Brain microvascular endothelial cell (primary cell): ENCODE results near the gene NFATC3.

ENCODE experiments used
- DNase-seq: peaks from one replicate; pipeline ENCODE4 v3.0.0-alpha.2; 2020
- H3K27ac ChIP-seq: fragments of 250-450 bp; sonication (Bioruptor Pico); 2 replicates; pipeline ENCODE4 v1.5.1; 2020; ENCODE audit warnings: mild to moderate bottlenecking, moderate library complexity
- H3K27me3 ChIP-seq: fragments of 250-450 bp; sonication (Bioruptor Pico); replicated peaks from 2 replicates; pipeline ENCODE4 v1.5.1; 2020; ENCODE audit warnings: mild to moderate bottlenecking
- H3K36me3 ChIP-seq: fragments of 250-450 bp; sonication (Bioruptor Pico); replicated peaks from 2 replicates; pipeline ENCODE4 v1.5.1; 2020; ENCODE audit warnings: mild to moderate bottlenecking
- H3K4me3 ChIP-seq: 2 replicates; pipeline ENCODE4 v1.5.1; 2011; ENCODE audit warnings: low read depth, mild to moderate bottlenecking, control low read depth, low read length, moderate library complexity
- in situ Hi-C: cut with HindIII; loops from 2 replicates; pipeline ENCODE4 v1.10.0; 2017; ENCODE audit warnings: low sequenced_read_pairs, low pct_ligation_motif_present
- TF ChIP-seq, protein P1 (sequence below): IDR thresholded peaks from 2 replicates; pipeline ENCODE4 v1.5.1; 2011; ENCODE audit warnings: low read depth, mild to moderate bottlenecking, moderate library complexity, low read length, control low read depth, inconsistent platforms; ENCODE audit errors: missing control alignments

The NFATC3 gene

DNA sequence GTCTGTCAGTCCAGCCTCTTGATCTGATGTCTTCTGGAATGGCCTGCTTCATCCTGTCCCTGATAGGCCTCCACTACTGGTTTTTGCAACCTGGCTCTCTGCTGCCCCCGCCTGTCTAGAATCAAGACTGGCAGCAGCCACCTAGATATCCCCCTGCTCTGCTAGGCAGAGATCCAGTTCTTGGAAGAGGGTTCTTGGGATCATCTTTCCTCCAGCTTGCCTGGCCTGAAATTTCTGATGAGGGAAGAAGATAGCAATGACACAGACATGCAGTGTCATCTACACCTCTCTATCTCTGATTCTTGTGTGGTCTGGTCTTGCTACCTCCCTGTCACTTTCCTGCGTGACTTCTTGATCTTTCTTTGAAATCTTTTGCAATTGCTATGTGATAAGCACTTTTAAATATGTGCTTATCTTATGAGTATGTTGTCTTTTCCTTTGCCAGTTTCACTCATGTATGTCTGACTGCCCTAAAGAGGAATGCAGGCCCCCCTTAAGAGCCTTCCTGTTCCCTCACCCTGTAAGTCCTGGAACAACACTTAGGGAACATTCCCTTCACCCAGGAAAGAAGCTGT lies 20.3 kb upstream of the NFATC3 start:
- Histone ChIP-seq H3K27me3 (no peaks in the 10 kb centered on the region), H3K36me3 (peaks cover 12% of the 10 kb centered on the region), H3K27ac (peak overlapping the region; percentile 54), H3K4me3 (no peak overlapping the region)
- in situ Hi-C loops: no loop called here
- TF ChIP-seq, protein P1, sequence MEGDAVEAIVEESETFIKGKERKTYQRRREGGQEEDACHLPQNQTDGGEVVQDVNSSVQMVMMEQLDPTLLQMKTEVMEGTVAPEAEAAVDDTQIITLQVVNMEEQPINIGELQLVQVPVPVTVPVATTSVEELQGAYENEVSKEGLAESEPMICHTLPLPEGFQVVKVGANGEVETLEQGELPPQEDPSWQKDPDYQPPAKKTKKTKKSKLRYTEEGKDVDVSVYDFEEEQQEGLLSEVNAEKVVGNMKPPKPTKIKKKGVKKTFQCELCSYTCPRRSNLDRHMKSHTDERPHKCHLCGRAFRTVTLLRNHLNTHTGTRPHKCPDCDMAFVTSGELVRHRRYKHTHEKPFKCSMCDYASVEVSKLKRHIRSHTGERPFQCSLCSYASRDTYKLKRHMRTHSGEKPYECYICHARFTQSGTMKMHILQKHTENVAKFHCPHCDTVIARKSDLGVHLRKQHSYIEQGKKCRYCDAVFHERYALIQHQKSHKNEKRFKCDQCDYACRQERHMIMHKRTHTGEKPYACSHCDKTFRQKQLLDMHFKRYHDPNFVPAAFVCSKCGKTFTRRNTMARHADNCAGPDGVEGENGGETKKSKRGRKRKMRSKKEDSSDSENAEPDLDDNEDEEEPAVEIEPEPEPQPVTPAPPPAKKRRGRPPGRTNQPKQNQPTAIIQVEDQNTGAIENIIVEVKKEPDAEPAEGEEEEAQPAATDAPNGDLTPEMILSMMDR: peak; percentile 94
- DNase-seq: peak; percentile 81

DNA sequence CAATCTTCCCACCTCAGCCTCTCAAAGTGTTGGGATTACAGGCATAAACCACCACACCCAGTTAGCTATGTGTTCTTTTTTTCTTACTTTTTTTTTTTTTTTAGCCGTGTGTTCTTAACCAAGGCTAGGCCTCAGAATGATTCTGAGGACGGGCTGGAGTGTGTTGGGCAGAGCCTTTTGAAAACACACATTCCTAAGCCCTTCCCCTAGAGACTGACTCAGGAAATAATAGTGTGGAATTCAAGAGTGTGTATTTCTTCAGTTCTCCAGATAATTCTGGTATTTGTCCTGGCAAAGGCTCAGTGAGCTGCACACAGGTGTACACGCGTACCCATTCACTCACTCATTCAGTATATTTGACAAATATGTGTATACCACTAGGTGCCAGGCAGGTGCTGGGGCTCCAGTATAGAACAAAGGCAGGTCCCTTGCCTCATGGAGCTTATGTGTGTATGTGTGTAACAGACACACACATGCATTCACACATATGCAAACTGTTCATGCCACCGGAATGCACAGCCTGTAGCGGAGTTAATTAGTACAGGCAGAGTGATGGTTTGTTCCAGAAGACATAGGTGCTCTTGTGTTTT lies 19.4 kb upstream of the NFATC3 start:
- no peaks in the 10 kb centered on the region for H3K27me3 ChIP-seq
- peak overlapping the region; percentile 54 for H3K27ac ChIP-seq
- no peak overlapping the region for H3K4me3 ChIP-seq
- H3K36me3 ChIP-seq: peaks cover 5% of the 10 kb centered on the region
- peak; percentile 75 for DNase-seq
- in situ Hi-C loops: no loop called here
- TF ChIP-seq, protein P1: no peak

DNA sequence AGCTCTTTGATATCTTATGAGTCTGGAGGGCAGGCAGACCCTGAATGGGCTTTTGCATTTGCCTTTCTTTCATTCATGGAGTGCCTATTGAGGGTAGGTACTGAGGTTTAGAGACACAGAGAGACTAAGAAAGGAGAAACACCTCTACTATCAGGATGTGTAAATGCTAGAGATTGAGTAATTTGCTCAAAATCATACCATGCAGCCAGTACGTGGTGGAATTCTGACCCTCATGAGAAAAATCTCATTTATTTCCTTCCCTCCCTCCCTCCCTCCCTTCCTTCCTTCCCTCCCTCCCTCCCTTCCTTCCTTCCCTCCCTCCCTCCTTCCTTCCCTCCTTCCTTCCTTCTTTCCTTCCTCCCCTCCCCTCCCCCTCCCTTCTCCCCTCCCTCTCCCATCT lies 18.4 kb upstream of the NFATC3 start:
- TF ChIP-seq, protein P1: no peak
- H3K27ac ChIP-seq: no peak overlapping the region
- H3K27me3 ChIP-seq: no peaks in the 10 kb centered on the region
- no peak for DNase-seq
- H3K36me3 ChIP-seq: peaks cover 7% of the 10 kb centered on the region
- in situ Hi-C loops: no loop called here
- no peak overlapping the region for H3K4me3 ChIP-seq

DNA sequence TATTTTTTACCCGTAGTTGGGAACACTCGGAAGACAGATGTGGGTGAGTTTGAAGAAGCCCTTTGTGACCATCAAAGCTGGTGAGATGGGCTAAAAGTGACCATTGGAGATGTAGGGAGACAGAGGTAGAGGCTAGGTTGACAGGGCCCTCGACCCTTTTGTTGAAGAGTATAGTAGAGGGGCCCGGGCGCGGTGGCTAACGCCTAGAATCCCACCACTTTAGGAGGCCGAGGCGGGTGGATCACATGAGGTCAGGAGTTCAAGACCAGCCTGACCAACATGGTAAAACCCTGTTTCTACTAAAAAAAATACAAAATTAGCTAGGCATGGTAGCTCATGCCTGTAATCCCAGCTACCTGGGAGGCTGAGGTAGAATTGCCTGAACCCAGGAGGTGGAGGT lies 16.2 kb upstream of the NFATC3 start:
- DNase-seq: no peak
- TF ChIP-seq, protein P1: no peak
- peaks cover 10% of the 10 kb centered on the region for H3K36me3 ChIP-seq
- in situ Hi-C loops: no loop called here
- no peak overlapping the region for H3K4me3 ChIP-seq
- H3K27ac ChIP-seq: no peak overlapping the region
- H3K27me3 ChIP-seq: no peaks in the 10 kb centered on the region

DNA sequence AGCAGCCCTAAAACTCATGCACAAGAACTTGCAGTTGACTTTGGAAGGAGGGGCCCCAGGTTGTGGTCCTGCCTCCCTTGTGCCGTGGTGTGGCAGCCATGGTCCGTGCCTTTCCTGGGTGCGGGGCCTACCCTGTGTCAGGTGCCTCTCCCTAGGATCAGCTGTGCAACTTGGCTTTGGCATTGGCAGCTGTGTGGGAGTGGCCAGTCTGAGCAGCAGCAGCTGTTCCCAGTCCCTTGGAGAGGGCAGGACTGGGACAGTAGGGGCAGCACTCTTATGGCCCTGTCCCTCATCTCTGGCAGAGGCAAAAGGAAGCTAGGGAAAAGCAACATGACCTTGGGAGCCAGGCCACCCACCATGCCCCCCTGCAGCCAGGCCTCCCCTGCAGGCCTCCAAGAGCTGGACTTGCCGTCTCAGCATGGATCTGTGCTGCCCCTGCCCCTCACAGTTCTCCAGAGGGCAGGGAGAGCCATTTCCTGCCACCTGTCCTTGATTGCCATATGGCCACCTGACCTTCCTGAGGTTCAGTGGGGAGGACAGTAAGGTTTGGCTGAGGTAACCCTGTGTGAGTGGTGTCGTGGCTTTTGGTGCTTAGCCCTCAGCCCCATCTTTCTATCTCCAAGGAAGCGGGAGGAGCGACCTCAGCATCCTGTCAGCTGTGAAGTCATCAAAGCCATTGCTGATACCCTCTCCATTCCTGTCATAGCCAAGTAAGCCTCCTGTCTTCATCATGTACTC lies 15.5 kb upstream of the NFATC3 start:
- Histone ChIP-seq H3K27ac (no peak overlapping the region), H3K27me3 (no peaks in the 10 kb centered on the region), H3K4me3 (no peak overlapping the region), H3K36me3 (peaks cover 18% of the 10 kb centered on the region)
- TF ChIP-seq, protein P1: no peak
- in situ Hi-C loops: no loop called here
- DNase-seq: no peak
